Esophagus muscularis mucosa (tissue), 4 donors: ENCODE data around the gene GAL. TPM values are rescaled to one million over a fixed set of nuclear protein-coding genes. Genes with fewer than 3 reads are reported as not detected.

Experiments used
- DNase-seq: peaks from one replicate; pipeline ENCODE4 v3.0.0-alpha.2; 2017; ENCODE audit errors: extremely low spot score
- H3K27ac ChIP-seq, 4 donors: fragments of 200-600 bp; sonication (generic); replicated peaks in 1 of 4; 1 replicate in 3 of 4; 2 replicates in 1 of 4; pipeline ENCODE4 v1.5.1; 2016 to 2019; ENCODE audit warnings: mild to moderate bottlenecking in 1 of 4
- H3K27me3 ChIP-seq, 4 donors: fragments of 200-600 bp; sonication (generic); one replicate each; pipeline versions ENCODE4 v1.5.1 to v1.6.0; 2016 to 2019
- H3K36me3 ChIP-seq, 4 donors: fragments of 200-600 bp; sonication (generic); one replicate each; pipeline ENCODE4 v1.5.1; 2016 to 2019
- H3K4me1 ChIP-seq, 4 donors: fragments of 200-600 bp; sonication (generic); one replicate each; pipeline ENCODE4 v1.5.1; 2016 to 2019
- H3K4me3 ChIP-seq, 4 donors: fragments of 200-600 bp; sonication (generic); 1 replicate in 2 of 4; 2 replicates in 2 of 4; pipeline ENCODE4 v1.5.1; 2016 to 2019; ENCODE audit warnings: mild to moderate bottlenecking in 4 of 4, moderate library complexity in 1 of 4
- H3K9me3 ChIP-seq, 4 donors: fragments of 200-600 bp; sonication (generic); 1 replicate in 3 of 4; 2 replicates in 1 of 4; pipeline ENCODE4 v1.5.1; 2016 to 2019
- CTCF ChIP-seq, 3 experiments: fragments of 200-600 bp in 2 of 3; fragments of 450-650 bp in 1 of 3; sonication (generic) in 2 of 3; IDR thresholded peaks; one replicate each; pipeline ENCODE4 v1.5.1; 2017 to 2019; ENCODE audit warnings: antibody characterized with exemption in 3 of 3, mild to moderate bottlenecking in 2 of 3, moderate library complexity in 1 of 3
- EP300 ChIP-seq: sonication (generic); formaldehyde crosslinking; IDR thresholded peaks from one replicate; pipeline ENCODE4 v1.6.1; 2017; ENCODE audit warnings: antibody characterized with exemption
- POLR2A ChIP-seq: fragments of 450-650 bp; IDR thresholded peaks from one replicate; pipeline ENCODE4 v1.6.1; 2017; ENCODE audit warnings: antibody characterized with exemption, moderate library complexity, mild to moderate bottlenecking, low read depth
- POLR2AphosphoS5 ChIP-seq, 2 donors: sonication (generic); formaldehyde crosslinking; IDR thresholded peaks; one replicate each; pipeline ENCODE4 v1.6.1; 2017; ENCODE audit warnings: antibody characterized with exemption in 2 of 2
- WGBS: methylation state at CpG from one replicate; pipeline ENCODE4 v1.1.5; 2018; 5-methylcytosine and 5-hydroxymethylcytosine counted together
- intact Hi-C: fragments of 100-400 bp; cut with DNase I; formaldehyde crosslinking; loops from one replicate; pipeline ENCODE4 v1.15.1; 2023
- total RNA-seq, 4 donors: library from RNA; depleted of rRNA; stranded (reverse); fragments of >200 nt; gene quantifications; one replicate each; pipeline versions ENCODE4 v1.1.0 to v1.2.1, GENCODE V29; 2016

Gene GAL
- total RNA-seq, 4 donors from 2014 or later = 6.0 to 10.2 (median 8.1) TPM; not detected in 1

DNA sequence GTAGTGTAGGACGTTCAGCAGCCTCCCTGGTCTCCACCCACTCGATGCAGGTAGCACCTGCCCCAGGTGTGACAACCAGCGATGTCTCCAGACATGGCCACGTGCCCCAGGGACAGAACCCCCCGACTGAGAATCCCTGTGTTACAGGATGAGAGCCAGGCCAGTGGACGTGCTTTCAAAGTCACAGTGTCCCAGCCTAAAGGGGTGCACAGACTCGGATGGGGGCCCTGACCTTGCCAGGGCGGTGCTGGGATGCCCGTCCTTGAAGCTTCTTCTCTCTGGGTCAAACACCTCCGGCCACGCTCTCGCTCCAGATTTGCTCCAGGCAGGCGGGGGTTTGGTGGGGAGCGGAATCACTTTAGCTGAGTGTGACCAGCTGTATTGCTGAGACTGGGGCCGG, 23.3 kb upstream of the GAL start:
- intact Hi-C loops = no loop called here
- H3K9me3 ChIP-seq = no peaks in the 10 kb centered on the region
- no peak overlapping the region for H3K27ac ChIP-seq
- no peak overlapping the region for H3K4me3 ChIP-seq
- peaks cover 0 to 32% (median 0%) of the 10 kb centered on the region in 4 donors for H3K27me3 ChIP-seq
- TF ChIP-seq EP300 (no peak), POLR2AphosphoS5 (IDR thresholded peaks at IDR 0.05) (no peak), CTCF (IDR thresholded peaks at IDR 0.05) (no peak), POLR2A (no peak)
- 77% methylated on average over 10 of the region's 15 CpGs for WGBS
- DNase-seq = no peak
- H3K4me1 ChIP-seq = peaks cover 0 to 9% (median 6%) of the 10 kb centered on the region in 4 donors
- H3K36me3 ChIP-seq = no peaks in the 10 kb centered on the region

GRCh38 chr11:68661697-68662603, 22.4 kb upstream of the GAL start:
- TF ChIP-seq POLR2AphosphoS5 (IDR thresholded peaks at IDR 0.05) = no peak
- no peak for TF ChIP-seq CTCF (IDR thresholded peaks at IDR 0.05)
- TF ChIP-seq POLR2A = no peak
- no peak for TF ChIP-seq EP300
- WGBS = 79% methylated on average over 12 of the region's 18 CpGs
- intact Hi-C loops = no loop called here
- Histone ChIP-seq H3K36me3 (no peaks in the 10 kb centered on the region), H3K4me1 (peaks cover 0 to 9% (median 6%) of the 10 kb centered on the region in 4 donors), H3K4me3 (no peak overlapping the region), H3K9me3 (no peaks in the 10 kb centered on the region), H3K27ac (no peak overlapping the region), H3K27me3 (peaks cover 0 to 27% (median 0%) of the 10 kb centered on the region in 4 donors)
- DNase-seq = no peak

GRCh38 chr11:68663482-68664010, 20.8 kb upstream of the GAL start:
- H3K27ac ChIP-seq = no peak overlapping the region
- peaks cover 0 to 9% (median 6%) of the 10 kb centered on the region in 4 donors for H3K4me1 ChIP-seq
- DNase-seq = no peak
- TF ChIP-seq POLR2A (no peak), POLR2AphosphoS5 (IDR thresholded peaks at IDR 0.05) (no peak), CTCF (IDR thresholded peaks at IDR 0.05) (no peak), EP300 (no peak)
- H3K36me3 ChIP-seq = no peaks in the 10 kb centered on the region
- 89% methylated on average over 18 of the region's 18 CpGs for WGBS
- no peak overlapping the region for H3K4me3 ChIP-seq
- H3K9me3 ChIP-seq = no peaks in the 10 kb centered on the region
- peaks cover 0 to 27% (median 0%) of the 10 kb centered on the region in 4 donors for H3K27me3 ChIP-seq
- intact Hi-C loops = no loop called here

DNA sequence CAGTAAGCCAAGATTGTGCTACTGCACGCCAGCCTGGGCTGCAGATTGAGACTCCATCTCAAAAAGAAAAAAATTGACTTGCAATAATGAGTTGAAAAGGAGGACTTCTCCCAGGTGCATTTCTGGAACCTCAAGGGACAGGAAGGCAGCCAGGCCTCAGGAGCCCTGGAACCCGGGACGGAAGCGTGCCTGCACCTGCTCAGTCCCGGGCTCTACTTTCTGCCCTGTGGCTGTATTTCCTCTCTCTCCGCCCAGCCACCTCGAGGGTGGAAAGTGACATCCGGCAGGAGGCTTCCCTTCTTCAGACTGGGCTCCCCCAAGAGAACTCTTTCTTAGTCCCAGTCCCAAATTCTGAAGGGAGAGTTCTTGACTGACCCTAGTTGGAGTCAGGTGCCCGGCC, 20.2 kb upstream of the GAL start:
- Histone ChIP-seq H3K9me3 (no peaks in the 10 kb centered on the region), H3K27me3 (peaks cover 0 to 27% (median 0%) of the 10 kb centered on the region in 4 donors), H3K27ac (no peak overlapping the region), H3K36me3 (no peaks in the 10 kb centered on the region), H3K4me3 (no peak overlapping the region), H3K4me1 (peaks cover 0 to 5% (median 5%) of the 10 kb centered on the region in 4 donors)
- DNase-seq = no peak
- 88% methylated on average over 9 of the region's 9 CpGs for WGBS
- intact Hi-C loops = no loop called here
- TF ChIP-seq CTCF (IDR thresholded peaks at IDR 0.05) (no peak), POLR2A (no peak), EP300 (no peak), POLR2AphosphoS5 (IDR thresholded peaks at IDR 0.05) (no peak)
